Keratinocyte (primary cell): ENCODE results near the gene RNPEPL1.

Source experiments
- EZH2 ChIP-seq: IDR thresholded peaks from one replicate; pipeline ENCODE4 v1.6.1; 2012; ENCODE audit warnings: inconsistent platforms, mild to moderate bottlenecking, low read length, moderate library complexity
- TF ChIP-seq, protein P1 (sequence below), 3 experiments: IDR thresholded peaks in 1 of 3; conservative IDR thresholded peaks in 1 of 3; optimal IDR thresholded peaks in 1 of 3; 2 replicates in 2 of 3; 3 replicates in 1 of 3; pipeline versions ENCODE3 to v1.5.1; 2011; ENCODE audit warnings: low read length in 3 of 3, mild to moderate bottlenecking in 3 of 3, moderate library complexity in 2 of 3, control low read depth in 1 of 3, inconsistent platforms in 1 of 3; ENCODE audit not compliant: insufficient read depth in 2 of 3; ENCODE audit errors: extremely low read depth in 1 of 3

DNA sequence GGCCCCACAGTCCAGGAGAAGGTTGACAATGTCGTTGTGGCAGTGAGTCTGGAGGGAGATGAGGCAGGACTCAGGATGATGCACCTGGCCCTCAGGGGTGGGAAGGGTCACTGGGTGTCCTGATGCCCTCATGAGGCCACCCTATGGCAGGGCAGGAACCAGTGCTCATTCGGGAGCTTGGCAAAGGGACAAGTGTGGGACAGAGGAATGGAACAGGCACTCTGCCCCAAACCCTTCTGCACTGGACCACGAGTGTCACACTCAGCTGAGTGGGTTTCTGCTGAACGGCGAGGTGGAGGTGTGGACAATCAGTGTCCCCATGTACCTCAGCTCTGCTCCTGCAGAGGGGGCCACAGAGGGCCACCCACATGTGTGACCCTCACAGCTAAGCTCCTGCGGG is 42.5 kb upstream of the RNPEPL1 start:
- TF ChIP-seq, protein P1, sequence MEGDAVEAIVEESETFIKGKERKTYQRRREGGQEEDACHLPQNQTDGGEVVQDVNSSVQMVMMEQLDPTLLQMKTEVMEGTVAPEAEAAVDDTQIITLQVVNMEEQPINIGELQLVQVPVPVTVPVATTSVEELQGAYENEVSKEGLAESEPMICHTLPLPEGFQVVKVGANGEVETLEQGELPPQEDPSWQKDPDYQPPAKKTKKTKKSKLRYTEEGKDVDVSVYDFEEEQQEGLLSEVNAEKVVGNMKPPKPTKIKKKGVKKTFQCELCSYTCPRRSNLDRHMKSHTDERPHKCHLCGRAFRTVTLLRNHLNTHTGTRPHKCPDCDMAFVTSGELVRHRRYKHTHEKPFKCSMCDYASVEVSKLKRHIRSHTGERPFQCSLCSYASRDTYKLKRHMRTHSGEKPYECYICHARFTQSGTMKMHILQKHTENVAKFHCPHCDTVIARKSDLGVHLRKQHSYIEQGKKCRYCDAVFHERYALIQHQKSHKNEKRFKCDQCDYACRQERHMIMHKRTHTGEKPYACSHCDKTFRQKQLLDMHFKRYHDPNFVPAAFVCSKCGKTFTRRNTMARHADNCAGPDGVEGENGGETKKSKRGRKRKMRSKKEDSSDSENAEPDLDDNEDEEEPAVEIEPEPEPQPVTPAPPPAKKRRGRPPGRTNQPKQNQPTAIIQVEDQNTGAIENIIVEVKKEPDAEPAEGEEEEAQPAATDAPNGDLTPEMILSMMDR (optimal IDR thresholded peaks at IDR 0.05 in 1 of 3, IDR thresholded peaks at IDR 0.05 in 1 of 3, conservative IDR thresholded peaks at IDR 0.05 in 1 of 3; ENCODE audit: extremely low read depth in 1 of 3, insufficient read depth in 2 of 3, low read length in 3 of 3), result no peak
- no peak for TF ChIP-seq EZH2
